Vagina (tissue), 2 donors: Measurements from ENCODE around the gene GP1BB. TPM values are rescaled to one million over a fixed set of nuclear protein-coding genes. Genes with fewer than 3 reads are reported as not detected.

ENCODE experiments used
- DNase-seq, 2 donors: peaks; one replicate each; pipeline ENCODE4 v3.0.0-alpha.2; 2017; ENCODE audit errors: extremely low spot score in 2 of 2
- H3K27ac ChIP-seq: fragments of 200-600 bp; sonication (generic); one replicate; pipeline ENCODE4 v1.5.1; 2019
- H3K27me3 ChIP-seq: fragments of 200-600 bp; sonication (generic); one replicate; pipeline ENCODE4 v1.5.1; 2019
- H3K36me3 ChIP-seq, 2 donors: fragments of 200-600 bp; sonication (generic); one replicate each; pipeline ENCODE4 v1.5.1; 2017 to 2019
- H3K4me1 ChIP-seq: fragments of 200-600 bp; sonication (generic); one replicate; pipeline ENCODE4 v1.5.1; 2019
- H3K4me3 ChIP-seq, 2 donors: fragments of 200-600 bp; sonication (generic); 1 replicate in 1 of 2; 2 replicates in 1 of 2; pipeline ENCODE4 v1.5.1; 2016 to 2019
- H3K9me3 ChIP-seq: fragments of 200-600 bp; sonication (generic); one replicate; pipeline ENCODE4 v1.5.1; 2019
- POLR2A ChIP-seq, 2 donors: fragments of 450-650 bp; IDR thresholded peaks; one replicate each; pipeline ENCODE4 v1.6.1; 2017; ENCODE audit warnings: antibody characterized with exemption in 2 of 2, mild to moderate bottlenecking in 2 of 2, moderate library complexity in 2 of 2
- POLR2AphosphoS5 ChIP-seq, 2 donors: sonication (generic); formaldehyde crosslinking; IDR thresholded peaks; one replicate each; pipeline ENCODE4 v1.9.0; 2017; ENCODE audit warnings: antibody characterized with exemption in 2 of 2, mild to moderate bottlenecking in 2 of 2, low read depth in 1 of 2; ENCODE audit not compliant: insufficient read depth in 1 of 2
- intact Hi-C: fragments of 100-400 bp; cut with DNase I; formaldehyde crosslinking; loops from one replicate; pipeline ENCODE4 v1.15.1; 2023
- total RNA-seq: library from RNA; depleted of rRNA; stranded (reverse); fragments of >200 nt; gene quantifications from one replicate; pipeline ENCODE4 v1.2.3, GENCODE V29; 2016
- TF ChIP-seq, protein P1 (sequence below), 3 experiments: fragments of 450-650 bp in 2 of 3; fragments of 200-600 bp in 1 of 3; sonication (generic) in 1 of 3; IDR thresholded peaks; one replicate each; pipeline ENCODE4 v1.5.1; 2017 to 2019; ENCODE audit warnings: antibody characterized with exemption in 3 of 3, mild to moderate bottlenecking in 2 of 3, moderate library complexity in 2 of 3

GP1BB gene
- total RNA-seq, 1 donor from 2014 or later: 14.5 TPM

DNA sequence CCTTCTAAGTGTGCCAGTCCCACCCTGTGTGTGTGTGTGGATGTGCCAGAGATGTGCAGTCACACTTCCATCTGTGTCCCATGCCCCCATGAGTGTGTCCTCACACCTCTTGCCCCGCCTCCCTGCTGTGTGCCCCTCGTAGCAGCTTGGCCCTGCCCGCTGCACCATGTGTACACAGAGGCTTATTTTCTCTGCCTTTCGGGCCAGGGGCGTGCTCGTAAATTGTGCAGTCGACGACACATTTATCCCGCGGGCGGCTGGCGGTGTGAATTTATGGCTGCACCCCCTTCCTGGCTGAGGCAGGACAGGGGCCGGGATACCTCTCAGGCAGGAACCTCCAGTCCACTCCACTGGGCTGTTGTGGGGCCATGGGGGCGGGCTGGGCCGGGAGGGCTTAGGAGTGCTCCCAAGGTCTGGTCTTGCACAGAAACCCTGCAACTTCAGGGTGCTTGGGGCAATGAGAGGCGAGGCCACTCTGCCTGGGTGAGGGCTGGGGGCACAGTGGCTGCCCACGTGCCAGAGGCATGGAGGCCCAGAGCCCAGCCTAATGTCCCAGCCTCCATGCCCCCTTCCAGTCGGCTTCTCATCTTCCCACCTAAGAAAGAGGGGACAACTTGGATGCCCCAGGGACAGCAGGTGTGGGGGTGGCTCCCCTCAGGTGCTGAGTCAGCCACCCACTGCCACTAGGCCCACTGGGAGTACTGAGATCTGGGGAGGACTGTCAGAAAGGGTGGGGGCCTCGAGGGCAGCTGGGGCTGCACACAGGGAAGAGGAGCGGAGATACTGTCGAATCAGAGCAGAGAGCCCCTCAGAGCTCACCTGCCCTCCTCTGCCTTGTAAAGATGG is 12.5 kb downstream of the GP1BB start:
- intact Hi-C loops: no loop called here
- DNase-seq: no peak
- H3K4me3 ChIP-seq: no peak overlapping the region
- no peaks in the 10 kb centered on the region for H3K27me3 ChIP-seq
- no peaks in the 10 kb centered on the region for H3K9me3 ChIP-seq
- H3K27ac ChIP-seq: no peak overlapping the region
- H3K4me1 ChIP-seq: peaks cover 3% of the 10 kb centered on the region
- no peaks in the 10 kb centered on the region for H3K36me3 ChIP-seq
- no peak for TF ChIP-seq POLR2A (IDR thresholded peaks at IDR 0.05)
- TF ChIP-seq POLR2AphosphoS5 (IDR thresholded peaks at IDR 0.05; ENCODE audit: insufficient read depth in 1 of 2, low read depth in 1 of 2): no peak
- TF ChIP-seq, protein P1, sequence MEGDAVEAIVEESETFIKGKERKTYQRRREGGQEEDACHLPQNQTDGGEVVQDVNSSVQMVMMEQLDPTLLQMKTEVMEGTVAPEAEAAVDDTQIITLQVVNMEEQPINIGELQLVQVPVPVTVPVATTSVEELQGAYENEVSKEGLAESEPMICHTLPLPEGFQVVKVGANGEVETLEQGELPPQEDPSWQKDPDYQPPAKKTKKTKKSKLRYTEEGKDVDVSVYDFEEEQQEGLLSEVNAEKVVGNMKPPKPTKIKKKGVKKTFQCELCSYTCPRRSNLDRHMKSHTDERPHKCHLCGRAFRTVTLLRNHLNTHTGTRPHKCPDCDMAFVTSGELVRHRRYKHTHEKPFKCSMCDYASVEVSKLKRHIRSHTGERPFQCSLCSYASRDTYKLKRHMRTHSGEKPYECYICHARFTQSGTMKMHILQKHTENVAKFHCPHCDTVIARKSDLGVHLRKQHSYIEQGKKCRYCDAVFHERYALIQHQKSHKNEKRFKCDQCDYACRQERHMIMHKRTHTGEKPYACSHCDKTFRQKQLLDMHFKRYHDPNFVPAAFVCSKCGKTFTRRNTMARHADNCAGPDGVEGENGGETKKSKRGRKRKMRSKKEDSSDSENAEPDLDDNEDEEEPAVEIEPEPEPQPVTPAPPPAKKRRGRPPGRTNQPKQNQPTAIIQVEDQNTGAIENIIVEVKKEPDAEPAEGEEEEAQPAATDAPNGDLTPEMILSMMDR (IDR thresholded peaks at IDR 0.05): no peak

DNA sequence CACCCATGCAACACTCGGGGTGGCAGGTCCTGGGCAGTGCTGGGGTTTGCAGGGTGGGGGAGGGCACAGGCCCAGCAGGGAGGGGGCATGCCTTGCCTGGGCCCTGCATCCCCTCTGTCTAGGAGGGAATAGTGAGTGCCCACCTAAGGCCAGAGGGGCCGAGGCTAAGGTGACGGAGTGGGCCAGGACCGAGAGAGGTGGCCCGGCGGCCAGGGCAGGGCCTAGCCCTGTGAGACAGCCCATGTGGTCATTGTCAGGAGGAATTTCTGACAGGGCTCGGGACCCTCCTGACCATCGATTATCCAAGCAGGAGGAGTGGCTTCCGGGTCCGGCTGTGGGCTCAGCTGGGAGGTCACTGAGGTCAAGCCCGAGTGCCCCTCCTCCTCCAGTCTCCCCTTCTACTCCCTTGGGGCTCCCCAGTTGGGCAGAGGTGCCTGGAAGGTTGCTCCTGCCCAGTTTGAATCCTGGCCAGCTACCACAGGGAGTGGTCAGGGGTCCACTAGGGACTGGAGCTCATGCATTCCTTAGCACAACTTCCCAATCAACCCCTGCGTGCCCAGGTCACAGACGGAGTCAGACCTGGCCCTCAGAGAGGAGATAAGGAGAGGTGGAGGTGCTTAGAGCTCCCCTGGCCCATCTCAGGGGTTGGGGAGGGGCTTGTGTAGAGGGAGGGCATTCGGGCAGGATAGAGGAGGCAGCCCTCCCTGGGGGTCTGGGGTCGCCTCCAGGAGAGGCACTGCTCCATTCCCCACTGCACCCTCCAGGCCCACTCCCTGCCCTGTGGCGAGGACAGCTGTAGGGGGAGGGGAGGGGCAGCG is 14.7 kb downstream of the GP1BB start:
- no peaks in the 10 kb centered on the region for H3K36me3 ChIP-seq
- H3K27ac ChIP-seq: no peak overlapping the region
- intact Hi-C loops: no loop called here
- TF ChIP-seq POLR2AphosphoS5 (IDR thresholded peaks at IDR 0.05; ENCODE audit: insufficient read depth in 1 of 2, low read depth in 1 of 2) (no peak), POLR2A (IDR thresholded peaks at IDR 0.05) (no peak)
- TF ChIP-seq, protein P1 (IDR thresholded peaks at IDR 0.05): no peak
- DNase-seq: no peak
- no peak overlapping the region for H3K4me3 ChIP-seq
- no peaks in the 10 kb centered on the region for H3K9me3 ChIP-seq
- H3K4me1 ChIP-seq: no peaks in the 10 kb centered on the region
- H3K27me3 ChIP-seq: no peaks in the 10 kb centered on the region

DNA sequence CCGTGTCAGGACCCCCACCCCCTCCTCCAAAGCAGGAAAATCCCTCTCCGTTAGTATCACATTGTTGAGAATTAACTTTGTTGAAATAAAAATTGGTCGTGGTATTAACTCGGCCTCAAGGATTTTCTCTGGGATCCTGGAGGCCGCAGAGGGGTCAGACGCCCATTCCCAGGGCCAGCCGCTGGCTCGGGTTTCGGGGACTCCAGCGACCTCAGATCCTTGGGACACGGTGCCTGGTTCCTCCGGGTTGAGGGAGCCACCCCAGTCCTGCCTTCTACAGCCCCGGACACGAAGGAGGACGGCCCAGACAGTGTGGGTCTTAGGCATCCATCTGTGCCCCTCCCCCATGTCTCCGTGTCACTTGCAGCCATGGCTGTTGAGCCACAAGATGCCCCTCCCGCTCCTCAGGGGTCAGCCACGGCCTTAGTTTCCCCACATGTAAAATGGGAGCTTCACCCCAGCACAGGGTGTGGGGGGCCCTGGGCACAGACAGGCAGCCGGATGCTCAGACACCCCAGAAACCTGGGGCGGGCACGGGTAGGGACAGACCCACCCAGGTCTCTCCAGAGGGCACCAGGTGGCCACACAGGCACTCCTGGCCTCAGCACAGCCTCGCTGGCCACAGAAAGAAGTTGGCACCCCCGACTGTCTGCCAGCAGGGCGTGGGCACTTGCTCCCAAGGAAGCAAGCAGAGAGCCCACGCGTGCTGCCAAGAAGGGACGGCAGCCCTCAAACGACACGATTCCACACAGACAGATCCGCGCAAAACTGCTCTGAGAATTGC is 15.5 kb downstream of the GP1BB start:
- no peaks in the 10 kb centered on the region for H3K36me3 ChIP-seq
- no peaks in the 10 kb centered on the region for H3K27me3 ChIP-seq
- H3K4me1 ChIP-seq: no peaks in the 10 kb centered on the region
- H3K27ac ChIP-seq: no peak overlapping the region
- intact Hi-C loops: no loop called here
- H3K9me3 ChIP-seq: no peaks in the 10 kb centered on the region
- TF ChIP-seq, protein P1 (IDR thresholded peaks at IDR 0.05): no peak
- TF ChIP-seq POLR2A (IDR thresholded peaks at IDR 0.05) (no peak), POLR2AphosphoS5 (IDR thresholded peaks at IDR 0.05; ENCODE audit: insufficient read depth in 1 of 2, low read depth in 1 of 2) (no peak)
- no peak for DNase-seq
- no peak overlapping the region for H3K4me3 ChIP-seq

DNA sequence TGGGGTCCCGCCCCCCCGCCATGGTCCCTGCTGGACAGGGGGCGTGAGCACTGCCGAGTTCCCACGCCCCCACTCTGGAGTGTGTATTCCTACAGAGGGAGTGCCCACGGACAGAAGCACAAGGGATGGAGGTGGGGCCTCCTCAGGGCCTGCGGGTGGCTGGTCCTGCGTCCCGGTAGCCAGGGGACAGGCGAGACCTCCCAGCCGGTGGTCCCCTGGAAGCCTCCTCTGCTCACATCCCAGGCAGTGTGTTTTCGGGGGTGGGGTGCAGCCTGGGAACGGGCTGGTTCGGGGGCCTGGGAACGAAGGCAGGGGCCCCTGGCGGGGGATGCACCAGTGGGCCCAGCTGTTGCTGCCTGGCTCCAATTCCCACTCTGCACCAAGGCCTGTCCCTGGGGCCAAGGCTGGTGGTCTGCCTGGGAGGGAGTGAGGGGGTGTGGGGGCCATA is 16.1 kb downstream of the GP1BB start:
- no peak for DNase-seq
- H3K4me1 ChIP-seq: no peaks in the 10 kb centered on the region
- H3K27me3 ChIP-seq: no peaks in the 10 kb centered on the region
- intact Hi-C loops: no loop called here
- no peak overlapping the region for H3K4me3 ChIP-seq
- TF ChIP-seq POLR2A (IDR thresholded peaks at IDR 0.05) (no peak), POLR2AphosphoS5 (IDR thresholded peaks at IDR 0.05; ENCODE audit: insufficient read depth in 1 of 2, low read depth in 1 of 2) (no peak)
- TF ChIP-seq, protein P1 (IDR thresholded peaks at IDR 0.05): no peak
- no peaks in the 10 kb centered on the region for H3K9me3 ChIP-seq
- no peak overlapping the region for H3K27ac ChIP-seq
- no peaks in the 10 kb centered on the region for H3K36me3 ChIP-seq
